Activated naive CD8-positive, alpha-beta T cell treated with anti-CD3 and anti-CD28 coated beads, Interleukin-2, amount 10 ng/mL, durations not matched to agents 7 days and 5 days (primary cell): ENCODE measurements around the gene CCDC127. TPM values are rescaled to one million over a fixed set of nuclear protein-coding genes. Genes with fewer than 3 reads are reported as not detected.
"Not testable (repeated sequence)": the region's sequence is repeated elsewhere in the genome, so short reads cannot be mapped to it uniquely, and the experiment has no call there.

Source experiments
- ATAC-seq: fragments of 150-1000 bp; cut with Tn5 transposase; one replicate; pipeline ENCODE4 v1.10.0; 2021; ENCODE audit warnings: low read depth, moderate library complexity
- POLR2A ChIA-PET: fragments of 350-600 bp; sonication (Branson Sonifier 250); formaldehyde crosslinking; loops from one replicate; lab custom pipeline; 2021; ENCODE audit warnings: antibody characterized with exemption; lab: Charles Lee
- DNase-seq: peaks from one replicate; pipeline ENCODE4 v3.0.0; 2021
- H3K27ac Mint-ChIP-seq: one replicate; pipeline ENCODE4 v1.8.0; 2022; ENCODE audit warnings: mild to moderate bottlenecking, mixed read lengths
- H3K27me3 Mint-ChIP-seq: one replicate; pipeline ENCODE4 v1.8.0; 2022; ENCODE audit warnings: mild to moderate bottlenecking, moderate library complexity, mixed read lengths
- H3K36me3 Mint-ChIP-seq: one replicate; pipeline ENCODE4 v1.8.0; 2021; ENCODE audit warnings: mild to moderate bottlenecking, mixed read lengths
- H3K4me1 Mint-ChIP-seq: one replicate; pipeline ENCODE4 v1.8.0; 2021; ENCODE audit warnings: mixed read lengths
- H3K4me3 Mint-ChIP-seq: one replicate; pipeline ENCODE4 v1.8.0; 2022; ENCODE audit warnings: mild to moderate bottlenecking, moderate library complexity, mixed read lengths
- H3K9me3 Mint-ChIP-seq: one replicate; pipeline ENCODE4 v1.8.0; 2021; ENCODE audit warnings: mixed read lengths
- total RNA-seq, 2 experiments: library from RNA; stranded (reverse); gene quantifications; one replicate each; pipeline ENCODE4 v1.2.3, GENCODE V29; 2021

CCDC127 gene
- total RNA-seq, 2 experiments from 2014 or later = 6.2 to 7.8 TPM

DNA sequence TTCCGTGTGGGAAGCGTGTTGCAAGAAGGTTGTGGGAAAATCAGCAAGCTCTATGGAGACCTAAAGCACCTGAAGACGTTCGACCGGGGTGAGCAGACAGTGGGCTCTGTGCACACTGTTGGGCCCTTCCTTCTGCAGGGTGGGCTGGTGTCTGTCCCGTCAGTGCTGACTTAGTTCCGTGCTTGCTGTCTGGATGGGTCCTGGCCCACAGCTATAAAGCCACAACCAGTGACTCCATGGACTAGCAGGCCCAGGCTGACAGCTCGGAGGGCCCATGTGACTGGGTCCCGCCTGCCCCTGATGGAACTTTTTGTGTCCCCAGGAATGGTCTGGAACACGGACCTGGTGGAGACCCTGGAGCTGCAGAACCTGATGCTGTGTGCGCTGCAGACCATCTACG is 33.1 kb upstream of the CCDC127 start:
- H3K27me3 Mint-ChIP-seq, H3K4me3 Mint-ChIP-seq, POLR2A ChIA-PET, H3K27ac Mint-ChIP-seq, H3K9me3 Mint-ChIP-seq, ATAC-seq, H3K4me1 Mint-ChIP-seq, DNase-seq: not testable (repeated sequence)
- H3K36me3 Mint-ChIP-seq = peaks cover 41% of the 10 kb centered on the region

DNA sequence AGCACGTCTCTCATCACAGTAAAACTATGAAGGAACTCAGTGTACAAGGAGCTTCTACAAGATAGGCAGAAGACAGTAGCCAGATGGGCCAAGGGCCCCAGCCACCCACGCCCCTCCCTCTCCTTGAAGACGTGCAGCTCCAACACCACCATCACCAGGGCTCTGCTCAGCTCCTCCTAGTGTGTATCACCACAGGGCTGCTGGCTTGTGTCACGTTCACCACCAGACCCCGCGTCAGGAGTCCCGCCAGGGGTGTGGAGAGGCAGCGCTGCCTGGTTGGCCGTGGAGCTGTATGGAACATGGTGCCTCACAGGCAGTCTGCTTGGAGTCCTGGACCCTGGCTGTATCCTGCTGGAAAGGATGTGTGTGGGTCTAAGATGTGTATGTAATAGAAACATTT is 32.4 kb upstream of the CCDC127 start:
- POLR2A ChIA-PET, H3K27me3 Mint-ChIP-seq, H3K27ac Mint-ChIP-seq, DNase-seq, H3K9me3 Mint-ChIP-seq, H3K4me3 Mint-ChIP-seq, H3K4me1 Mint-ChIP-seq, ATAC-seq: not testable (repeated sequence)
- H3K36me3 Mint-ChIP-seq = peaks cover 42% of the 10 kb centered on the region

DNA sequence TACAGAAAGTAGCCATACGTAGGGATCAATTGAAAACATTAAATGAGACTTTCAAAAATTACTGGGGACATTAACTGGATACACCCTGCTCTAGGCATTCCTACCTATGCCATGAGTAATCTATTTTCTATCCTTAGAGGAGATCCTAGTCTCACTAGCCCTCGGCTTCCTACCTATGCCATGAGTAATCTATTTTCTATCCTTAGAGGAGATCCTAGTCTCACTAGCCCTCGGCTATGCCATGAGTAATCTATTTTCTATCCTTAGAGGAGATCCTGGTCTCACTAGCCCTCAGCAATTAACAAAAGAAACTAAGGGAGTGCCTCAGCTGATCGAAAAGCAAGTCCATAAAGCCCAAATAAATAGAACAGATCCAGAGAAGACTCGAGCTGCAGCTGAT is 27.8 kb upstream of the CCDC127 start:
- POLR2A ChIA-PET = not testable (repeated sequence)

DNA sequence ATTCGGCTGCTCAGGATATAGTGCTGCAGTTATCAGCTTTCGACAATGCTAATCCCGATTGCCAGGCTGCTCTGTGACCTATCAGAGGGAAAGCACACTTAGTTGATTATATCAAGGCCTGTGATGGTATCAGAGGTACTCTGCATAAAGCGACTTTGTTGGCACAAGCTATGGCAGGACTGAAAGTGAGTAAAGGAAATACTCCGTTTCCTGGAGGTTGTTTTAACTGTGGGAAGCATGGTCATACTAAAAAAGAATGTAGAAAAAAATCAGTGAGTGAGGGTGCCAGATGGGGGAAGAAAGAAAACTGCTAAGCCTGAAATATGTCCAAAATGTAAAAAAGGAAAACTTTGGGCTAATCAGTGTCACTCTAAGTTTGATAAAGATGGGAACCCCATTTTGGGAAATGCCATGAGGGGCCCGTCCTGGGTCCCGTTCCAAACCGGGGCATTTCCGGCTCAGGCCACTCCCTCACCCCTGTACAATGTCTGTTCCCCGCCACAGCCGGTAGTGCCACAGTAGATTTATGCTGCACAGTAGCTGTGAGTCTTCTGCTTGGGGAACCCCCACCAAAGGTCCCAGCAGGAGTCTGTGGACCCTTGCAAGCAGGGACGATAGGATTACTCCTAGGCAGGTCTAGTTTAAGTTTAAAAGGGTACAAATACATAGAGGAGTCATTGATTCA is 25.9 kb upstream of the CCDC127 start:
- POLR2A ChIA-PET = interaction anchor here (1.9 kb wide), 1 partner anchor 27 kb away, joined by 6 read pairs; the partner anchor contains the start of gene PDCD6
- ATAC-seq = not testable (repeated sequence)
- H3K4me3 Mint-ChIP-seq = peak overlapping the region; percentile 53

More for the DNA sequence above, 27.8 kb upstream of the CCDC127 start:
- not testable (repeated sequence) for H3K9me3 Mint-ChIP-seq, ATAC-seq, H3K27ac Mint-ChIP-seq, H3K4me1 Mint-ChIP-seq, H3K27me3 Mint-ChIP-seq, DNase-seq, H3K4me3 Mint-ChIP-seq
- peaks cover 52% of the 10 kb centered on the region for H3K36me3 Mint-ChIP-seq

DNA sequence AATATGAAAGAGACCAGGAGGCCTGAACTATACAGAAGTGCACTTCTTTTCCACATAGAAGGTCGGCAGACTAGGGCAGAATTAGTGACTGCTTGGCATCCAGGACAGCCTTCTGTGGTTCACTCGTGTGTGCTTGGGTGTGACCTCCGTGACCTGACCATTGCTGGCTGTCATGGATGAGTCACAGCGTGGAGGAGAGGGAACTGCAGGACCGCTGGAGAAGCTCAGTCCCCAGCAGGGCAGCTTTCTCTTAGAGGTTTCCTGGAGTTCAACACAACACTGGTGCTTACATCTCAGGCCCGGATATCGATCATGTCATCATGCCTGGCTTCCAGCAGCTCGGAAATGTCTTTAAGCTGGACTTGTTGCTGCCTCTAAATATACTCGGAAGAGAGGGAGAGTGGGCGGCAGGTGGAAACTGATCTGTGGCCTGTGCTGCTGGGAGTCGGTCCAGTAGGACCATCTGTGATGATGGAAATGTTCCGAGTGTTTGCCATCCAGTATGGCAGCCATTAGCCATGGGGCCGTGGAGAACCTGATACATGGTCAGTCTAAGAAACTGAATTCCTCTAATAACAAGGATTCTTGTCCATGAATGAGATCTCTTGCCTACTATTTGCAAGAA is 23.2 kb upstream of the CCDC127 start:
- not testable (repeated sequence) for H3K4me3 Mint-ChIP-seq, DNase-seq, H3K9me3 Mint-ChIP-seq, H3K27ac Mint-ChIP-seq, ATAC-seq, H3K27me3 Mint-ChIP-seq, H3K4me1 Mint-ChIP-seq
- H3K36me3 Mint-ChIP-seq = peaks cover 39% of the 10 kb centered on the region
- POLR2A ChIA-PET = interaction anchor here (0.6 kb wide), 1 partner anchor 30 kb away, joined by 4 read pairs; no protein-coding TSS in a partner anchor

More for the DNA sequence above, 25.9 kb upstream of the CCDC127 start:
- not testable (repeated sequence) for H3K9me3 Mint-ChIP-seq, DNase-seq, H3K4me1 Mint-ChIP-seq, H3K27me3 Mint-ChIP-seq
- peaks cover 55% of the 10 kb centered on the region for H3K36me3 Mint-ChIP-seq
- peak overlapping the region; percentile 81 for H3K27ac Mint-ChIP-seq

DNA sequence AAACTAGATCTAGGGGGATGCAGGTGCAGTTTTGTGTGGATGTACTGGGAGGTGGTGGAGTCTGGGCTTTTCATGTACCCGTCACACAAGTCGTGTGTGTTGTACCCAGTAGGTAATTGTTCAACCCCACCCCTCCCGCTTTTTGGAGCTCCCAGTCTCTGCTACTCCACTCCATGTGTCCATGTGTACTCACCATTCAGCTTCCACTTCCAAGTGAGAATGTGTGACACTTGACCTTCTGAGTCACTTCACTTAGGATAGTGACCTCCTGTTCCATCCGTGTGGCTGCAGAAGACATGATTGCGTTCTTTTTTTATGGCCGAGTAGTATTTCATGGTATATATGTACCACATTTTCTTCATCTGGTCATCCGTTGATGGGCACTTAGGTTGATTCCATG is 22.6 kb upstream of the CCDC127 start:
- ATAC-seq, H3K27ac Mint-ChIP-seq, POLR2A ChIA-PET, H3K9me3 Mint-ChIP-seq, H3K4me1 Mint-ChIP-seq, H3K27me3 Mint-ChIP-seq, DNase-seq, H3K4me3 Mint-ChIP-seq: not testable (repeated sequence)
- peaks cover 37% of the 10 kb centered on the region for H3K36me3 Mint-ChIP-seq

DNA sequence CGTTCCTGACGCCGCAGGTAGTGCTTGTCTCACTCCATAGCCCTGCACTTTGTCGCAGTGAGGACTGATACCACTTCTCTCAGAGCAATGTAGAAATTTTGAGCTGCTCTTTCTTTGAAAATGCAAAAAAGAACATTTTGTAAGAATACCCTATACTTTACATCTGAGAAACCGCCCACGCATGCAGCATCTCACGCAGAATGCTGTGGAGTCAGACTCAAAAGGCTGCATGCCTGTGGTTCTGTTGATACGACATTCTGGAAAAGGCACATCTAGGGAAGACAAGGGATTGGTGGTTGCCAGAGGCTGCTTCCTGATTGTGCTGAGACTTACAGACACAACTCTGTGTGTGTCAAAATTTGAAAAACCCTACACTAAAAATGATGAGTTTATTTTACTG is 20.0 kb upstream of the CCDC127 start:
- H3K9me3 Mint-ChIP-seq, POLR2A ChIA-PET, ATAC-seq, H3K27ac Mint-ChIP-seq, DNase-seq, H3K27me3 Mint-ChIP-seq, H3K4me3 Mint-ChIP-seq, H3K4me1 Mint-ChIP-seq: not testable (repeated sequence)
- peaks cover 41% of the 10 kb centered on the region for H3K36me3 Mint-ChIP-seq

DNA sequence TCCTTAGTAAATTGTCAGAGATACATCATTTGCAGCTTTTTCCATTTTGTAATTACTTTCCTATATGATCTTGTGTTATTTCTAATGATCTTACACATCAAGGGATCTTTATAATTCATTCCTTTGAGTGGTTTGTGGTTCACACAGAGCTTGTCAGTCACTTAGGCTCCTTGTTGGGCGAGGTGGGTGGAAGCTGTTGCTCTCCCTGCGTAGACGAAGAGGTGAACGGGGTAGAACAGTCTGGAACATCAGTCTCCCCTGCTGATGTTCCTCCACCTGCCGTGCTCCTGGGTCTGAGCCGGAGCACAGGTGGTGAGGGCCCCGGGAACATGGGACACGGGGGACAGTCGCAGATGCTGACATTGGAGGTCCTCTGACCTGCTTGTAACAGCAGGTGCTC is 17.6 kb upstream of the CCDC127 start:
- POLR2A ChIA-PET, H3K4me3 Mint-ChIP-seq: not testable (repeated sequence)

DNA sequence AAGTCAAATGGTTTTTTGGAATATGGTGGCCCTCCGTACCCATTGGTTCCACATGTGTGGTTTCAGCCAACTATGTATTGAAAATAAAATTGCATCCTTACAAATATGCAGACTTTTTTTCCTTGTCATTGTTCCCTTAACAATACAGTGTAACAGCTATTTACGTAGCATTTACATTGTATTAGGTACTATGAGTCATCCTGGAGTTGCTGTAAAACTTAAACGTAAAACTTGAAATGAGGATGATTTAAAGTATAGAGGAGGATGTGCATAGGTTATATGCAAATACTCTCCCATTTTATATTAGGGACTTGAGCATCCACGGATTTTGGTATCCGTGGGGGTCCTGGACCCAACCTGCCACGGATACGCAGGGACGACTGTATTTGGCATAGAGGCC is 16.5 kb upstream of the CCDC127 start:
- Mint-ChIP-seq H3K27ac (no peak overlapping the region), H3K27me3 (no peaks in the 10 kb centered on the region), H3K4me3 (no peak overlapping the region), H3K4me1 (no peaks in the 10 kb centered on the region), H3K9me3 (no peaks in the 10 kb centered on the region), H3K36me3 (peaks cover 15% of the 10 kb centered on the region)
- DNase-seq = no peak
- POLR2A ChIA-PET = no interaction called here
- ATAC-seq = no peak

More for the DNA sequence above, 17.6 kb upstream of the CCDC127 start:
- not testable (repeated sequence) for H3K9me3 Mint-ChIP-seq, DNase-seq, H3K4me1 Mint-ChIP-seq, H3K27me3 Mint-ChIP-seq, ATAC-seq, H3K27ac Mint-ChIP-seq
- peaks cover 20% of the 10 kb centered on the region for H3K36me3 Mint-ChIP-seq

DNA sequence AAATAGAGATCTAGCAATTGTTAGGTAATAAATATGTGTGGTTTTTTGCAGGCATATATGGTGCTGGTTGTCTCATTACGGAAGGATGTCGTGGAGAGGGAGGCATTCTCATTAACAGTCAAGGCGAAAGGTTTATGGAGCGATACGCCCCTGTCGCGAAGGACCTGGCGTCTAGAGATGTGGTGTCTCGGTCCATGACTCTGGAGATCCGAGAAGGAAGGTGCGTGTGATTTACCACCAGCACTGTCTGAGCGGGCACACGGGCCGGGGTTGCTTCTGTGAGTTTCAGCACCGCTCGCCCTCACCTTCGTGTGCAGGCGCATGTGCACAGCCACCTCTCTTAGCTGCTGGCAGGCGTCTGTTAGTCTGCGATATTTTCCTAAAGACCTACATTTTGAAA is 15.5 kb upstream of the CCDC127 start:
- POLR2A ChIA-PET = not testable (repeated sequence)

DNA sequence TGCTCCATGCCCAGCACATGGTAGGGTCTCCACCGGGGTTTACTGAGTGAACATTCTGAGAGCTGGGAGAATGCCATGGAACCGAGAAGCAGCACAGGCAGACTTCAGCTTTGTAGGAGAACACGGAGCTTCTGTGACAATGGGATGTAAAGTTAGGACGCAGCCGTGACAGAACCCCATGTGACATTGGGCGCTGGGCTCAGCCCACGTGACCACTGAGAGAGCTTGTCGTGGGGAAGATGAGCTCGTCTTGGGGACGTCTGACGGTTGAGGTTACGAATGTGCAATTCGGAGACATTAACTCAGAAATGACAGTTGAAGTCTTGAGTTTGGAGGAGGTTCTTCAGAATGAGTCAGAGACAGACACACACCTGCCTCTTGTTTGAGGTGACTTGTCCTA is 13.7 kb upstream of the CCDC127 start:
- Mint-ChIP-seq H3K4me3 (no peak overlapping the region), H3K27ac (no peak overlapping the region), H3K36me3 (peaks cover 25% of the 10 kb centered on the region), H3K27me3 (no peaks in the 10 kb centered on the region), H3K9me3 (no peaks in the 10 kb centered on the region), H3K4me1 (no peaks in the 10 kb centered on the region)
- DNase-seq (no peak), ATAC-seq (no peak)
- POLR2A ChIA-PET = no interaction called here

More for the DNA sequence above, 15.5 kb upstream of the CCDC127 start:
- ATAC-seq, H3K9me3 Mint-ChIP-seq, H3K27ac Mint-ChIP-seq, H3K4me1 Mint-ChIP-seq, DNase-seq, H3K27me3 Mint-ChIP-seq, H3K4me3 Mint-ChIP-seq: not testable (repeated sequence)
- peaks cover 19% of the 10 kb centered on the region for H3K36me3 Mint-ChIP-seq

DNA sequence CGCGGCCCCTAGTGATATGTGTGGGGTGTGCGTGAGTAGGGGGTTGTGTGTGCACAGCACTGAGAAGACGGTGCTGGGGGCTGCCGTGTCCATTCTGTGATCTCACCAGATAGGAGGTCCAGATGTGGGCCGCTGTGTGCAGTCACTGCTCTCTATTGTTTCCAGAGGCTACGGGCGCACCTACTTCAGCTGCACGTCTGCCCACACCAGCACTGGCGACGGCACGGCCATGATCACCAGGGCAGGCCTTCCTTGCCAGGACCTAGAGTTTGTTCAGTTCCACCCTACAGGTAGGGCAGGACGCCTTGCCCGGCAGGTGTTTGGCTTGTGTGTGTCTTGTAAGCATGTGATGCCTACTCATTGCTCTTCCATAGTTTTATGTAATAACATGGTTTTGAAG is 12.8 kb upstream of the CCDC127 start:
- DNase-seq (no peak), ATAC-seq (no peak)
- H3K4me3 Mint-ChIP-seq = no peak overlapping the region
- no peaks in the 10 kb centered on the region for H3K4me1 Mint-ChIP-seq
- H3K27ac Mint-ChIP-seq = no peak overlapping the region
- POLR2A ChIA-PET = no interaction called here
- no peaks in the 10 kb centered on the region for H3K9me3 Mint-ChIP-seq
- H3K27me3 Mint-ChIP-seq = no peaks in the 10 kb centered on the region
- peaks cover 25% of the 10 kb centered on the region for H3K36me3 Mint-ChIP-seq

DNA sequence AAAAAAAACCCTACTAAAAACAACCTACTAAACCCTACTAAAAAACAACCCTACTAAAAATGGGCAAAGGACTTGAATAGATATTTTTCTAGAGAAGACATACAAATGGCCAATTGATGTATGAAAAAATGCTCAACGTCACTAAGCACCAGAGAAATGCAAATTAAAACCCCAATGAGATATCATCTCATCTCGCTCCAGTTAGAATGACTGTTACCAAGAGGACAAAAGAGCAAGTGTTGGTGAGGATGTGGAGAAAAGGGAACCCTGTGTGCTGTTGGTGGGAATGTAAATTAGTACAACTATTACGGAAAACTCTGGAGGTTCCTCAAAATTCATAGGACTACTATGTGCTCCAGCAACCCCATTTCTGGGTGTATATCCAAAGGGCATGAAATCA is 10.9 kb upstream of the CCDC127 start:
- peaks cover 31% of the 10 kb centered on the region for H3K36me3 Mint-ChIP-seq

DNA sequence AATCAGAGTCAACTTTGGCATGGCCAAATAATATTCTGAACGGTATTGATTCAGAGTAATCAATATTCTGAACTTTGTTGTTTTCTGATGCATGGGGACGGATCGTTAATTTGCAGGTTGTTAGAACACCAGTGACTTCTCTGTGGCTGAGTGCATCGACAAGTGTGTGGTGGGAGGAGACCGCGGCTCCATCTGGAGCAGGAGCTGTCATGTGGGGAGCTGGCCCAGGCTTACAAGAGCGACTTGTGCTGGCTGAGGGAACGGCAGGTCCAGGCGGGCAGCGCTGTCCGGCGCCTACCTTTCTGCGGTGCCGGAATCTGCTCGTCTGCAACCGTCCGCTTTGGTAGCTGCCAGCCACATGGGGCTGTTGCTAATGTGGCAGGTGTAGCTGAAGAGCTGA is 9.4 kb upstream of the CCDC127 start:
- H3K27me3 Mint-ChIP-seq, H3K27ac Mint-ChIP-seq, H3K4me3 Mint-ChIP-seq, DNase-seq, H3K4me1 Mint-ChIP-seq, POLR2A ChIA-PET, H3K9me3 Mint-ChIP-seq, ATAC-seq: not testable (repeated sequence)
- H3K36me3 Mint-ChIP-seq = peaks cover 29% of the 10 kb centered on the region

More for the DNA sequence above, 10.9 kb upstream of the CCDC127 start:
- POLR2A ChIA-PET = no interaction called here
- Mint-ChIP-seq H3K27ac (no peak overlapping the region), H3K27me3 (no peaks in the 10 kb centered on the region), H3K9me3 (no peaks in the 10 kb centered on the region), H3K4me1 (no peaks in the 10 kb centered on the region), H3K4me3 (no peak overlapping the region)
- ATAC-seq = no peak
- DNase-seq = no peak
